H1 (cell line): ENCODE measurements around the gene CCDC30. TPM values are rescaled to one million over a fixed set of nuclear protein-coding genes. Genes with fewer than 3 reads are reported as not detected.

Source experiments
- MAX ChIP-seq: IDR thresholded peaks from 2 replicates; pipeline ENCODE4 v1.6.1; 2012; ENCODE audit warnings: inconsistent platforms
- ZNF274 ChIP-seq: IDR thresholded peaks from 2 replicates; pipeline ENCODE4 v1.7.0; 2012; ENCODE audit warnings: low read length, borderline replicate concordance; ENCODE audit errors: extremely low read depth
- polyA plus RNA-seq, 7 experiments: library from polyadenylated mRNA; depleted of rRNA in 3 of 7; stranded (reverse) in 5 of 7; unstranded in 2 of 7; fragments of >200 nt in 5 of 7; fragments of 200-250 nt in 2 of 7; gene quantifications; 1 replicate in 5 of 7; 2 replicates in 1 of 7; 4 replicates in 1 of 7; pipeline versions ENCODE4 v1.2.1 to v1.2.3, GENCODE V29; 2011 to 2013; ENCODE audit warnings: missing spikeins in 2 of 7, mixed read lengths in 2 of 7
- total RNA-seq: library from RNA; stranded (reverse); fragmentation: NEBNext Ultra II Directional; extraction: Animal tissue kit (Norgen Biotek cat#: 25700); gene quantifications from 2 replicates; pipeline ENCODE4 v1.2.1, GENCODE V29; 2021

The CCDC30 gene
- total and polyA plus RNA-seq, 2 of the 8 experiments (the other 6 are each of a cell fraction or from before 2014, with no cell fraction given): 0.60 to 1.8 TPM

- TF ChIP-seq MAX (no peak), ZNF274 (no peak)
Measured at GRCh38 chr1:42531043-42531442, 68.0 kb downstream of the CCDC30 start (continued).
